Adrenal gland (tissue), 12 donors: Measurements from ENCODE around the gene P2RY2. TPM values are rescaled to one million over a fixed set of nuclear protein-coding genes. Genes with fewer than 3 reads are reported as not detected.

Experiments used
- DNase-seq, 7 donors: peaks; one replicate each; pipeline ENCODE4 v3.0.0-alpha.2; 2019 to 2020
- H3K27ac ChIP-seq, 5 donors: fragments of 200-600 bp; sonication (generic) in 4 of 5; 1 replicate in 3 of 5; 2 replicates in 2 of 5; pipeline versions ENCODE4 v1.5.1 to v1.8.0; 2016 to 2020; ENCODE audit warnings: mild to moderate bottlenecking in 1 of 5
- H3K27me3 ChIP-seq: fragments of 200-600 bp; 2 replicates; pipeline ENCODE4 v1.8.0; 2021
- H3K36me3 ChIP-seq, 2 donors: fragments of 200-600 bp; replicated peaks in 1 of 2; 1 replicate in 1 of 2; 2 replicates in 1 of 2; pipeline versions ENCODE4 v1.5.1 to v1.8.0; 2018 to 2022
- H3K4me1 ChIP-seq, 2 donors: fragments of 200-600 bp; replicated peaks in 1 of 2; 1 replicate in 1 of 2; 2 replicates in 1 of 2; pipeline versions ENCODE4 v1.5.1 to v1.8.0; 2018 to 2021
- H3K4me3 ChIP-seq, 4 donors: fragments of 200-600 bp; sonication (generic) in 3 of 4; one replicate each; pipeline ENCODE4 v1.5.1; 2016 to 2018
- H3K9me3 ChIP-seq, 3 donors: fragments of 200-600 bp; sonication (generic) in 1 of 3; replicated peaks in 1 of 3; 1 replicate in 2 of 3; 2 replicates in 1 of 3; pipeline versions ENCODE4 v1.5.1 to v1.8.0; 2016 to 2021
- CTCF ChIP-seq, 6 experiments: fragments of 450-650 bp in 4 of 6; fragments of 200-600 bp in 2 of 6; sonication (generic) in 1 of 6; IDR thresholded peaks; 1 replicate in 5 of 6; 2 replicates in 1 of 6; pipeline versions ENCODE4 v1.5.1 to v1.8.0; 2016 to 2021; ENCODE audit warnings: antibody characterized with exemption in 6 of 6, mild to moderate bottlenecking in 2 of 6, moderate library complexity in 1 of 6
- POLR2A ChIP-seq, 2 donors: fragments of 450-650 bp; IDR thresholded peaks; one replicate each; pipeline ENCODE4 v1.6.1; 2017; ENCODE audit warnings: antibody characterized with exemption in 2 of 2, mild to moderate bottlenecking in 2 of 2, moderate library complexity in 1 of 2
- WGBS, 4 donors: extraction: QIAGEN DNeasy Blood & Tissue Kit in 2 of 4; methylation state at CpG; one replicate each; pipeline versions ENCODE4 v1.1.5 to v1.1.7; 2013 to 2017; 5-methylcytosine and 5-hydroxymethylcytosine counted together
- intact Hi-C, 2 donors: fragments of 100-400 bp; cut with DNase I; formaldehyde crosslinking; loops; one replicate each; pipeline versions ENCODE4 v1.14.1 to v1.15.0; 2022 to 2023
- polyA plus RNA-seq, 3 donors: library from polyadenylated mRNA; stranded (reverse); fragments of 200-250 nt in 2 of 3; fragments of 350-450 nt in 1 of 3; fragmentation: Illumina TruSeq in 1 of 3; extraction: RNeasy Lipid Tissue Mini Kit (QIAGEN cat#74804) in 1 of 3; gene quantifications; one replicate each; pipeline ENCODE4 v1.2.3, GENCODE V29; 2013 to 2014
- total RNA-seq, 9 donors: library from RNA; depleted of rRNA in 4 of 9; stranded (reverse); fragments of >200 nt in 4 of 9; fragments of 120-200 nt in 1 of 9; fragmentation: NEBNext Ultra II Directional in 1 of 9; extraction: Animal tissue kit (Norgen Biotek cat#: 25700) in 1 of 9; gene quantifications; one replicate each; pipeline versions ENCODE4 v1.1.0 to v1.2.4, GENCODE V29; 2013 to 2023
- donor health status: healthy with polysubstance abuse.
- donor health status: Bipolar disorder and iron deficiency.
- donor health status: DM: yes; HTN: yes; CAD: no.
- donor health status: DM: no; HTN: no; CAD: no.
- donor health status: DM: no; HTN: no; CAD: no.
- donor health status: DM: yes; HTN: yes; CAD: no.

The P2RY2 gene
- total and polyA plus RNA-seq, 12 donors = 1.3 to 51.6 (median 7.6) TPM

DNA sequence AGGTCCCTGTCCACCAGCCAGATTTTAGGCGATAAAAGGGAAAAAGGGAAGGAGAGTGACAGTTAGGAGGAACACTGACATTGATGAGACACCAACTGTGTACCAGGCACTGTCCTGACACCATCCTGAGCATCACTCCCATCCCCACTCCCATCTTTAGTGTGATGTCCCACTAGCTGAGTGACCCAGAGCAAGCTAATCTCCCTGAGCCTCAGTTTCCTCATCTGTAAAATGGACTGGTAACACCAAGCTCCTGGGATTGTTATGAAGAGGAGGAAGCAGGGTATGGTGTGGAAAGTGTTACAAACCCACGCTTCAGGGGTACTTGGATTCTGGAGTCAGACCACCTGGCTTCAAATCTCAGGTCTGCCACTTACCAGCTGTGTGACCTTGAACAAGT is 45.6 kb downstream of the P2RY2 start:
- 83 to 93% (median 90%) methylated on average over 2 of the region's 2 CpGs for WGBS, 4 donors
- Histone ChIP-seq H3K9me3 (no peaks in the 10 kb centered on the region), H3K4me3 (no peak overlapping the region), H3K36me3 (no peaks in the 10 kb centered on the region), H3K27ac (no peak overlapping the region), H3K27me3 (peaks cover 10% of the 10 kb centered on the region), H3K4me1 (no peaks in the 10 kb centered on the region)
- no peak for TF ChIP-seq CTCF (IDR thresholded peaks at IDR 0.05)
- TF ChIP-seq POLR2A (IDR thresholded peaks at IDR 0.05) = no peak
- peak in 1 of 7 donors; percentile 8 for DNase-seq
- intact Hi-C loops = no loop called here

DNA sequence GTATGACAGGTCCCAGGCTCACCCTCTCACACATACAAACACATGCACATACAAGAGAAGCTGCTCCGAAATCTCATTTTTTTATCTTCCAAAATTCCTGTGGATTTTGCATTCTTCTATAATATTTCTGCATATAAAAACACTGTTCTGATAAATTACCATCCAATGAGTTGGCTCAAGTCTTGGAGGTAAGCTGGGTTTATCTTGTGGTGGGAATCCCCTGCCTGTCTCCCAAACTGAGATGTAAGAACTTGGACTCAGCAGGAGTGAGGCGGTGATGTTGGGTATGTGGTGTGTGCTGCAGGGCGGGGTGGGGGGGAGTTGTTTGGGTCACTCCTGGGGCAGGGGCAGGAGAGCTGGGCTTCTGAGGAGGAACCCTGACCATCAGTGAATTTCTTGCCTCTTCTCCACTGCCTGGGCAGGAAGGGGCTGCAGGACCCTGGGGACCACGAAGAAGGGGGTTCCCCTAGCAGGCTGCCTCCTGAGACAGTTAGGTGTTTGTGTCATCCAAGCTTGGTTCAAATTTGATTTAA is 47.3 kb downstream of the P2RY2 start:
- Histone ChIP-seq H3K4me1 (no peaks in the 10 kb centered on the region), H3K9me3 (no peaks in the 10 kb centered on the region), H3K4me3 (no peak overlapping the region), H3K27me3 (peaks cover 10% of the 10 kb centered on the region), H3K36me3 (no peaks in the 10 kb centered on the region), H3K27ac (no peak overlapping the region)
- WGBS, 4 donors = 81 to 94% (median 91%) methylated on average over 4 of the region's 4 CpGs
- DNase-seq = peak in 3 of 7 donors; percentile 10 to 18 (median 11)
- TF ChIP-seq POLR2A (IDR thresholded peaks at IDR 0.05) = no peak
- TF ChIP-seq CTCF (IDR thresholded peaks at IDR 0.05) = no peak
- intact Hi-C loops = no loop called here

DNA sequence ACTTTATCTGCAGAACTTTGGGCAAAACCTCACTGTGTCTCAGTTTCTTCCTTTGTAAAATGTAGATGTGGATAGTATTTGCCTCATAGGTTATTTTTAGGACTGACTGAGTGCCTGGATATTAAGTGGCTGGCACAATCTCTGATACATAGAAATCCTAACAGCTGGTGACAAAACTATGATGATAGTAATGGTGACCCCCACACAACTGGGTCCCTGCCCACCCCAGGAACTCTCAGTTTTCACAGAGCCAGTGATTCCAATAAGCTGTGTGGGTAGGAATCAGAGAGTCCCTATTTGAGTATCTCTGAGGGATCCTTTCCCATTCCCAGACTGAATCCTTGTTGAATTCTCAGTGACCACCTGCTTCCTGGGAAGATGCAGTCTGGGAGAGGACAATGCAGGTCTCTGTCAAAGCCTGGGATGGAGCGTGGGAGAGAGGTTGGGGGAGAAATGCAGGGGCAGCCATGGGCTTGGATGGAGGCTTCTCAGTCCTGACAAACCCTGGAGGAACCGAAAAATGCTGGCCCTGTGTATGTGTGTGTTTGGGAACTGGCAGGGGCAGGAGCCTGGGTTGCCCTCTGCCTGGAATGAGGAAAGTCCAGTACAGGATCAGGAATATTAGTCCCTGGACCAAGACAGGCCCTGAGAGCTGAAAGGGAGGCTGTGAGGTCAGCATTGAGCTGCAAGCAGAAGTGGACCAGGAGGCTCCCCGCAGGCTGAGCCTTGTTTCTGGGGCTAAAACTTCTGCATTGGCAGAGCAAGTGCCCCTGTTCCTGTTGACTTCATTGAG is 48.0 kb downstream of the P2RY2 start:
- intact Hi-C loops = no loop called here
- Histone ChIP-seq H3K4me1 (no peaks in the 10 kb centered on the region), H3K36me3 (no peaks in the 10 kb centered on the region), H3K9me3 (no peaks in the 10 kb centered on the region), H3K27ac (no peak overlapping the region), H3K27me3 (peaks cover 10% of the 10 kb centered on the region), H3K4me3 (no peak overlapping the region)
- TF ChIP-seq CTCF (IDR thresholded peaks at IDR 0.05) (no peak), POLR2A (IDR thresholded peaks at IDR 0.05) (no peak)
- WGBS, 4 donors = 82 to 86% (median 85%) methylated on average over 2 to 3 of the region's 3 CpGs
- DNase-seq = peak in 3 of 7 donors; percentile 7 to 42 (median 18)

DNA sequence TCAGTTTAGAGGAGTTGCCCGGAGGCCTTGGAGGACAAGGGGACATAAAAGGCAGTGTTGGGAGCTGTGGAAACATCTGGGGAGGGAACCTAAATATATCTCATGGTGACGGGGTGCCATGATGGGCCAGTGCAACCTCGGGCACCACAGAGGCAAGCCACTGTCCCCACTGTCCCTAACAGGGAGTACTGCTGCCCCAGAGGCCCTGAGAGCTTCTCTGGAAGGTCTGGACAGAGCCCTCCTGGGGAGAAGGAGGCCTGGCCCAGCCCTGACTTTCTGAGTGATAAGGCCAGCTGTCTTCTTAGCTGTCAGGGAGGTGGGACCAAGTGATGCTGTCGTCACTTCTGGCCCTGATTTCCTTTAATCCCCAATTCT is 48.6 kb downstream of the P2RY2 start:
- H3K36me3 ChIP-seq = no peaks in the 10 kb centered on the region
- H3K27ac ChIP-seq = no peak overlapping the region
- H3K9me3 ChIP-seq = no peaks in the 10 kb centered on the region
- peak in 2 of 7 donors; percentile 10 to 30 for DNase-seq
- TF ChIP-seq CTCF (IDR thresholded peaks at IDR 0.05) (no peak), POLR2A (IDR thresholded peaks at IDR 0.05) (no peak)
- H3K27me3 ChIP-seq = peaks cover 10% of the 10 kb centered on the region
- H3K4me3 ChIP-seq = no peak overlapping the region
- intact Hi-C loops = no loop called here
- WGBS, 4 donors = 79 to 93% (median 90%) methylated on average over 3 to 4 of the region's 4 CpGs
- no peaks in the 10 kb centered on the region for H3K4me1 ChIP-seq
